AG09309 (cell line): ENCODE measurements around the gene LRRC61.
A peak's percentile ranks its signal among the peaks of the same experiment; 100 is the strongest.

Experiments
- DNase-seq: peaks from one replicate; pipeline ENCODE4 v3.0.0-alpha.2; 2010; ENCODE audit warnings: low read depth
- H3K4me3 ChIP-seq: 2 replicates; pipeline ENCODE4 v1.5.1; 2011; ENCODE audit warnings: mild to moderate bottlenecking, low read depth, low read length, moderate library complexity; ENCODE audit not compliant: control insufficient read depth
- CTCF ChIP-seq: IDR thresholded peaks from 2 replicates; pipeline ENCODE4 v1.5.1; 2011; ENCODE audit warnings: mild to moderate bottlenecking, low read depth, low read length, inconsistent platforms; ENCODE audit not compliant: insufficient read depth, control insufficient read depth; ENCODE audit errors: missing control alignments

The LRRC61 gene

DNA sequence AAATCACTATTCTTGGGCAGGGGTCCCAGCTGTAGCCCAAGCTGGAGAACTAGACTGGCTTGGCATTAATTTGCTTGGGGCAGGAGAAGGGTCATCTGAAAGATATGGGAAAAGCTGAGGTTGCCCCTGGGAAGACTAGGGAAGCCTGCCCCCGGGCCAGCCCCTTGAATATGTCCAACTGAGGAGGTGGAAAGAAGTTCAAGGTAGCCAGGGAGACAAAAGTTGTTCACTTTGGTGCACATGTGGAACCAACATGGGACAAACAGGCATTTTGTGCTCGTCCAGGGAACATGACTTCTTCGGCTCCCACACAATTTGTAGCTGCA lies 1.4 kb upstream of the LRRC61 start:
- no peak overlapping the region for H3K4me3 ChIP-seq
- no peak for TF ChIP-seq CTCF
- no peak for DNase-seq

- H3K4me3 ChIP-seq, result no peak overlapping the region
- TF ChIP-seq CTCF, result no peak
- no peak for DNase-seq
Measured at GRCh38 chr7:150322114-150322832, 882 bp upstream of the LRRC61 start.

DNA sequence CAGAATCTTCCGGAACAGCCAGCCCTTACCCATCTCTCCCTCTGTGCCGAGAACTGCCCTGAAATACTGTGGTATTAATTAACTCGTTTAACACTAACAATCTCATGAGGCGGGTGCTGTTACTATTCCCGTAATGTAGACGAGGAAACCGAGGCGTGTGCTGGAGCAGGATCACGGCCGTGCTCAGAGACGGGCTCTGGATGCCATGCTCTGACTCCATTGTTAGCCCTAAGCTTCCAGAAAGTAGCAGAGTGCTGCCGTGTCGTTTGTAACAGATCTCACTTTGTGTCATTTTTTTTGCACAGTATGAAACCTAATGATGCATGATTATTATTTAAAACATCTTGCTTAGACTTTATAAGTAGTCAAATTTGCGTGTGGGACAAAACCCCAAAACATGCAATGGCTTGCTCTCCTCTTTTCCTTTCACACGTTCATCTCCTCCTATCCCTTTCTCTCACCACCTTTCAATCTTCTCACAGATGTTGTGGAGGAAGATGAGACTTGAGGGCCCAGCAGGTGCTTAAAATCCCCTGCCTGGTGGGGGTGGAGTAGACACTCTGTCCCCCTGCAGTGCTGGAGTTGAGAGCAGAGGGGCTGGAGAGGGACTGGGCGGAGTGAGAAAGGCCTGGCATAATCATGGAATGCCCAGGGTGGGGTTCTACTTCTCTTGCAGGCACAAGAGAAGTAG lies 672 bp downstream of the LRRC61 start:
- H3K4me3 ChIP-seq, result no peak overlapping the region
- DNase-seq, result no peak
- TF ChIP-seq CTCF, result no peak

DNA sequence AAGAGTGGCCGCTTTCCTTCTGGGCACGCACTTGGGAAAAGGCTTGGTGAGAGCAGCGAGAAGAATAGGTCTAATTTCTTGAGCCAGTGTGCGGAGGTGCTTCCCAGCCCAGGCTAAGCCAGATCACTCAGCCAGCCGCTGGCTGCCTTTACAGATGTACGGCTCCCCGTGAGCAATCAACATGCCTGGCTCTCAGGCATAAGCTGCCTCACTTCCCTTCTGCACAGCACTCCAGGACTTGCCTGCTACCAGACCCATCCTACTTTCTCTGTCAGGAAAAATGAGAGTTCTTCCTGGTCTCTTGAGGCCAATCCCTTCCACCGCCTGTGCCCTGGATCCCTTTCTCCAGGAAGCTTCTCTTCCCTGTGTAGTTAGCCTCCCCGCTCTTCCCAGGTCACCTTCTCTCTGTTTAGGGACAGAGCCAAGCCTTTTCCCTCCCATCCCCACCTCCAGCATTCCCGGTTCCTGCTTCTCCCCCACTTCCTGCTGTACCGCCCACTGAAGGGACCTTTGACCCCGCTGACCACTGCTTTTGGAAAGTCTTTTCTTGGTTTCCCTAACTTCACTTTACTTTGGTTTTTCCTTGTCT lies 1.3 kb downstream of the LRRC61 start:
- no peak for DNase-seq
- H3K4me3 ChIP-seq, result no peak overlapping the region
- TF ChIP-seq CTCF, result no peak

GRCh38 chr7:150325110-150325611 lies 2.0 kb downstream of the LRRC61 start:
- no peak overlapping the region for H3K4me3 ChIP-seq
- DNase-seq, result peak; percentile 42
- no peak for TF ChIP-seq CTCF

- DNase-seq, result no peak
- no peak for TF ChIP-seq CTCF
- no peak overlapping the region for H3K4me3 ChIP-seq
Measured at GRCh38 chr7:150325901-150326300, 2.7 kb downstream of the LRRC61 start.
